ENCODE results near the gene MAP3K7.
A peak's percentile ranks its signal among the peaks of the same experiment; 100 is the strongest.

The MAP3K7 gene

GRCh38 chr6:90586836-90587638 lies at the start of gene MAP3K7:
MAP3K7 (minus strand) TSS chr6:90587072; CDS start chr6:90586883, 189 bp downstream.
- DNase-seq (ENCODE audit: low read depth), result peak; percentile 83

GRCh38 chr6:90631046-90631445 lies 44.2 kb upstream of the MAP3K7 start:
- DNase-seq (ENCODE audit: low read depth), result no peak

- DNase-seq (ENCODE audit: low read depth), result no peak
Measured at GRCh38 chr6:90621581-90621980, 34.7 kb upstream of the MAP3K7 start.

GRCh38 chr6:90619221-90619620 lies 32.3 kb upstream of the MAP3K7 start:
- no peak for DNase-seq (ENCODE audit: low read depth)

GRCh38 chr6:90612313-90612680 lies 25.4 kb upstream of the MAP3K7 start:
- DNase-seq (ENCODE audit: low read depth), result no peak

- no peak for DNase-seq (ENCODE audit: low read depth)
Measured at GRCh38 chr6:90611543-90612312, 24.9 kb upstream of the MAP3K7 start.

- DNase-seq (ENCODE audit: low read depth), result no peak
Measured at GRCh38 chr6:90610751-90611542, 24.1 kb upstream of the MAP3K7 start.

GRCh38 chr6:90610301-90610750 lies 23.5 kb upstream of the MAP3K7 start:
- no peak for DNase-seq (ENCODE audit: low read depth)

- no peak for DNase-seq (ENCODE audit: low read depth)
Measured at GRCh38 chr6:90605749-90606340, 19.0 kb upstream of the MAP3K7 start.

GRCh38 chr6:90604546-90604945 lies 17.7 kb upstream of the MAP3K7 start:
- no peak for DNase-seq (ENCODE audit: low read depth)

- no peak for DNase-seq (ENCODE audit: low read depth)
Measured at GRCh38 chr6:90599151-90599550, 12.3 kb upstream of the MAP3K7 start.

- no peak for DNase-seq (ENCODE audit: low read depth)
Measured at GRCh38 chr6:90598192-90598951, 11.5 kb upstream of the MAP3K7 start.

- no peak for DNase-seq (ENCODE audit: low read depth)
Measured at GRCh38 chr6:90596967-90597539, 10.2 kb upstream of the MAP3K7 start.

GRCh38 chr6:90595854-90596253 lies 9.0 kb upstream of the MAP3K7 start:
- no peak for DNase-seq (ENCODE audit: low read depth)

- no peak for DNase-seq (ENCODE audit: low read depth)
Measured at GRCh38 chr6:90586546-90586835, 381 bp downstream of the MAP3K7 start.

GRCh38 chr6:90584636-90585255 lies 2.1 kb downstream of the MAP3K7 start:
- no peak for DNase-seq (ENCODE audit: low read depth)

- no peak for DNase-seq (ENCODE audit: low read depth)
Measured at GRCh38 chr6:90583836-90584481, 2.9 kb downstream of the MAP3K7 start.

GRCh38 chr6:90583179-90583835 lies 3.6 kb downstream of the MAP3K7 start:
- DNase-seq (ENCODE audit: low read depth), result no peak

- DNase-seq (ENCODE audit: low read depth), result no peak
Measured at GRCh38 chr6:90581146-90581545, 5.7 kb downstream of the MAP3K7 start.

All from CMK (cell line).